Measurements from ENCODE around the gene ZNF618.

GRCh38 chr9:113957821-113958341 is 81.8 kb downstream of the ZNF618 start:
- TF ChIP-seq CTCF (conservative IDR thresholded peaks at IDR 0.05; ENCODE audit: low read length) (no peak), EZH2phosphoT487 (IDR thresholded peaks at IDR 0.05; ENCODE audit: borderline replicate concordance) (no peak)
